ENCODE results near the gene MAX. TPM values are rescaled to one million over a fixed set of nuclear protein-coding genes. Genes with fewer than 3 reads are reported as not detected.

Gene MAX
- total RNA-seq, 2 experiments from 2014 or later, result 159 to 171 TPM

- intact Hi-C loops (cut with DNase I, micrococcal nuclease), result no loop called here
- H3K27me3 Mint-ChIP-seq, result no peaks in the 10 kb centered on the region
- H3K4me1 Mint-ChIP-seq (ENCODE audit: low read depth), result no peaks in the 10 kb centered on the region
- H3K36me3 Mint-ChIP-seq (ENCODE audit: low read depth), result peaks cover 59% of the 10 kb centered on the region
- Histone ChIP-seq H3K4me1 (ENCODE audit: insufficient read depth, low read length) (no peaks in the 10 kb centered on the region), H3K27ac (ENCODE audit: low read depth in 1 of 2, low read length in 2 of 2) (no peak overlapping the region), H3K27me3 (ENCODE audit: control insufficient read depth in 1 of 2, insufficient read depth in 2 of 2, low read length in 2 of 2) (no peaks in the 10 kb centered on the region), H3K36me3 (ENCODE audit: insufficient read depth, low read length) (peaks cover 33% of the 10 kb centered on the region), H3K4me3 (ENCODE audit: low read length) (no peak overlapping the region), H3K9me3 (ENCODE audit: control insufficient read depth in 1 of 2, insufficient read depth in 1 of 2, low read length in 2 of 2) (no peaks in the 10 kb centered on the region)
- DNase-seq, result no peak
- ATAC-seq (ENCODE audit: poor library complexity), result no peak
- H3K4me3 Mint-ChIP-seq, result no peak overlapping the region
- H3K27ac Mint-ChIP-seq, result no peak overlapping the region
- POLR2A ChIA-PET, result no interaction called here
- H3K9me3 Mint-ChIP-seq, result no peaks in the 10 kb centered on the region
- CTCF ChIA-PET, result no interaction called here
- no peak for TF ChIP-seq CTCF (IDR thresholded peaks at IDR 0.05)
Observed at GRCh38 chr14:65027127-65027799, 75.1 kb downstream of the MAX start.

- Histone ChIP-seq H3K4me3 (ENCODE audit: low read length) (no peak overlapping the region), H3K27me3 (ENCODE audit: control insufficient read depth in 1 of 2, insufficient read depth in 2 of 2, low read length in 2 of 2) (no peaks in the 10 kb centered on the region), H3K9me3 (ENCODE audit: control insufficient read depth in 1 of 2, insufficient read depth in 1 of 2, low read length in 2 of 2) (no peaks in the 10 kb centered on the region), H3K4me1 (ENCODE audit: insufficient read depth, low read length) (no peaks in the 10 kb centered on the region), H3K36me3 (ENCODE audit: insufficient read depth, low read length) (peaks cover 33% of the 10 kb centered on the region), H3K27ac (ENCODE audit: low read depth in 1 of 2, low read length in 2 of 2) (no peak overlapping the region)
- ATAC-seq (ENCODE audit: poor library complexity) (no peak), DNase-seq (no peak)
- no peaks in the 10 kb centered on the region for H3K4me1 Mint-ChIP-seq (ENCODE audit: low read depth)
- ChIA-PET POLR2A (no interaction called here), CTCF (no interaction called here)
- intact Hi-C loops (cut with DNase I, micrococcal nuclease), result no loop called here
- TF ChIP-seq CTCF (IDR thresholded peaks at IDR 0.05), result no peak
- H3K27ac Mint-ChIP-seq, result no peak overlapping the region
- H3K27me3 Mint-ChIP-seq, result no peaks in the 10 kb centered on the region
- H3K4me3 Mint-ChIP-seq, result no peak overlapping the region
- H3K9me3 Mint-ChIP-seq, result no peaks in the 10 kb centered on the region
- peaks cover 52% of the 10 kb centered on the region for H3K36me3 Mint-ChIP-seq (ENCODE audit: low read depth)
Observed at GRCh38 chr14:65026526-65026925, 75.8 kb downstream of the MAX start.

GRCh38 chr14:65025818-65026217 is 76.5 kb downstream of the MAX start:
- H3K27ac Mint-ChIP-seq, result no peak overlapping the region
- H3K36me3 Mint-ChIP-seq (ENCODE audit: low read depth), result peaks cover 48% of the 10 kb centered on the region
- H3K4me3 Mint-ChIP-seq, result no peak overlapping the region
- Histone ChIP-seq H3K27me3 (ENCODE audit: control insufficient read depth in 1 of 2, insufficient read depth in 2 of 2, low read length in 2 of 2) (no peaks in the 10 kb centered on the region), H3K4me3 (ENCODE audit: low read length) (no peak overlapping the region), H3K36me3 (ENCODE audit: insufficient read depth, low read length) (peaks cover 33% of the 10 kb centered on the region), H3K4me1 (ENCODE audit: insufficient read depth, low read length) (no peaks in the 10 kb centered on the region), H3K27ac (ENCODE audit: low read depth in 1 of 2, low read length in 2 of 2) (no peak overlapping the region), H3K9me3 (ENCODE audit: control insufficient read depth in 1 of 2, insufficient read depth in 1 of 2, low read length in 2 of 2) (no peaks in the 10 kb centered on the region)
- CTCF ChIA-PET, result interaction anchor here (2.3 kb wide), 1 partner anchor 39 kb away, joined by 6 read pairs; the partner anchor contains the start of gene FNTB
- no peak for ATAC-seq (ENCODE audit: poor library complexity)
- H3K4me1 Mint-ChIP-seq (ENCODE audit: low read depth), result no peaks in the 10 kb centered on the region
- no peak for DNase-seq
- no peak for TF ChIP-seq CTCF (IDR thresholded peaks at IDR 0.05)
- POLR2A ChIA-PET, result no interaction called here
- no peaks in the 10 kb centered on the region for H3K27me3 Mint-ChIP-seq
- no peaks in the 10 kb centered on the region for H3K9me3 Mint-ChIP-seq
- intact Hi-C loops (cut with DNase I, micrococcal nuclease), result no loop called here

Small RNA genes within 50 kb of the gene (microRNA-seq; reads per million reads assigned to microRNA genes)
- not detected for gene MIR4706 (ENCODE audit: borderline microRNAs expressed, borderline replicate concordance)

Other genes starting within 250 kb of the MAX start
- under 1 TPM; 0.03 to 0.08 TPM for gene SPTB, start 222.6 kb downstream of the MAX start, total RNA-seq
- 10 to 100 TPM; 50.1 to 54.0 TPM for gene CHURC1, start 188.1 kb downstream of the MAX start, total RNA-seq
- gene GPX2, start 159.8 kb downstream of the MAX start, total RNA-seq, result not detected
- gene RAB15, start 130.2 kb downstream of the MAX start, total RNA-seq, result 1 to 10 TPM; 2.6 to 3.8 TPM
- gene FNTB, start 115.6 kb downstream of the MAX start, total RNA-seq, result 1 to 10 TPM; 7.5 to 7.9 TPM

All from CD4-positive, alpha-beta T cell (primary cell).